GM19468 (cell line): Measurements from ENCODE around the gene LRTM1.

ENCODE experiments used
- ATAC-seq: cut with Tn5 transposase; IDR thresholded peaks from one replicate; pipeline ENCODE4 v1.9.1; 2021; ENCODE audit warnings: mild to moderate bottlenecking, moderate library complexity, moderate number of reproducible peaks; ENCODE audit not compliant: unreplicated experiment; ENCODE audit errors: extremely low read depth

The LRTM1 gene

DNA sequence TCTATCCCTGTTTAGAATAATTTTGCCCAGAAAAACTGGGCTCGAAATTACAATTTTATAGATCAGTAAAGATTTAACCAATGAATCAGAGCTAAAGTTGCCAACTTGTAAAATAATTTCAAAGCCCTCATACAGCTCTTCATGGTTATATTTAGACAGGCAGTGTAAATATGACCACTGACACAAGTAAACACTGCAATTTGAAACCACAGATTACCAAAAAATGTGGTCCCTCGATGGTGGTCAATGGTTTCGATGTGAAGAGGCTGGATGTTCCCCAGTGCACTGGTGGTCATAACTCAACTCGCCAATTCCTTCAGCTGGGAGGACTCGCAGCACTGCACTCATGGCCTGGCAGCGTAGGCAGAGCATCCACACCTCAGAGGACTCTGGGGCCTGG, 28.6 kb downstream of the LRTM1 start:
- no peak for ATAC-seq

DNA sequence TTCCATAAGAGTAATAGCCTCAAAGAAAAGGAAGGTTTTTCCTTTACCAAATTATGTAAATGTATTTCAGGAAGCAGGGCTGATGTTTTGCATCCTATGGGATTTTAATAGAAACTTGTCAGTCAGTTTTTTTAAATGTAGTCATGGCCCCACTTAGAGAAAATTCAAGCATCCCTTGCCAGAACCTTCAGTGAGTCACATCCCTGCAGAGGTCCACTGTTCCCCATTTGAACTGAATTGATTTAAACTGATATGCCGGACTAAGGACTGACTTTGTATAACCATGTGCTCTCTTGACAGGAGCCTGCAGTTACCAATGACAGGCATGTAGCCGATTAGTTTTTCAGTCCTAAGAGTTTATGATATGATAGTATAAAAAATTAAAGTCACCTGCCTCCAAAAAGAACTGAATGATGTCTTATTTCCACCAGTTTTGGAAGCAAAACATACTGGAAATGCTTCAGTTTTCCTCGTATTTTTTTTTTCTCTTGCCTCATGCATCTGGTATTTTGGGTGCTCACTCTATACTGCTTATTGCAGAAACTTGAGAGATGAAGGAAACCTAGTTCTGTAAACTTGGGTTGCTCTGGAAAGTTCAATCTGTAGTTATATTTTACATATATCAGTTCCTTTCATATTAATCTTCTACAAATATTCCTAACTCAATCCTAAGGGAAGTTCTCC, 30.7 kb downstream of the LRTM1 start:
- ATAC-seq, result no peak

DNA sequence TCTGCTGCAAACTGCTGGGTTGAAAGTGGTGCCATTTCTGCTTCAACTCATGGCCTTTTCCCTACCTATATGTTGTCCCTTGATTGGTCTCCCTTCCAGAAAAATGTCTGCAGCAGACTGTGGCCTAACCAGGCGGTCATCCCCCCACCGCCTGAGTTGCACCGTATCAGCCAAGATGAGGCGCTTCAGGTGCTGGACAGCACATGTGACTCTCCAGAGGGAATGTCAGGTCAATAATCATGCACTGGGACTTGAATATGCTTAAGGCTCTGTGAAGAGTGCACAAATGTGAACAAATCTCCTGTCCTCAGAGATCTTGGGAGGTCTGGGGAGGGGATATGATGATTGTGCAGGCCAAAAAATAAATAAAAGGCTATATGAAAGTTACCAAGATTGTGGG, 32.2 kb downstream of the LRTM1 start:
- no peak for ATAC-seq

GRCh38 chr3:54892168-54892567, 35.7 kb downstream of the LRTM1 start:
- no peak for ATAC-seq

GRCh38 chr3:54891540-54891897, 36.3 kb downstream of the LRTM1 start:
- ATAC-seq, result no peak

- ATAC-seq, result no peak
Observed at GRCh38 chr3:54889731-54890130, 38.1 kb downstream of the LRTM1 start.

DNA sequence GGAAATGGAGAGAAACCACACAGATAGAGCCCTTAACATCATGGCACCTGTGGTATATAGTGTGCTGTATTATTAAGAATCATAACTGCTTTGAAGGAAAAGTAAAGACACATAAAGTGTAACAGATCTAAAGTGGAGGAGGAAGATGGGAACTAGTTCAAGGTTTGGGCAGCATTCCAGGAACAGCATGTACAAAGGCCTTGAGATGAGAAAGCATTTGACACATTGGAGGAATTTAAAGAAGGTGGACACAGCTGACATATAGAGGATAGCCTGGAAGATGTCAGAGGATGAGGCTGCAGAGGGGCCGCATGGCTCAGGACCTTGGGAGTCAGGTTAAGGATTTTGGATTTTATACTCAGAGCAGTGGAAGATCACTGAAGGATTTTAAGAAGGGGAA, 39.0 kb downstream of the LRTM1 start:
- ATAC-seq, result no peak

- ATAC-seq, result no peak
Observed at GRCh38 chr3:54888162-54888561, 39.7 kb downstream of the LRTM1 start.

DNA sequence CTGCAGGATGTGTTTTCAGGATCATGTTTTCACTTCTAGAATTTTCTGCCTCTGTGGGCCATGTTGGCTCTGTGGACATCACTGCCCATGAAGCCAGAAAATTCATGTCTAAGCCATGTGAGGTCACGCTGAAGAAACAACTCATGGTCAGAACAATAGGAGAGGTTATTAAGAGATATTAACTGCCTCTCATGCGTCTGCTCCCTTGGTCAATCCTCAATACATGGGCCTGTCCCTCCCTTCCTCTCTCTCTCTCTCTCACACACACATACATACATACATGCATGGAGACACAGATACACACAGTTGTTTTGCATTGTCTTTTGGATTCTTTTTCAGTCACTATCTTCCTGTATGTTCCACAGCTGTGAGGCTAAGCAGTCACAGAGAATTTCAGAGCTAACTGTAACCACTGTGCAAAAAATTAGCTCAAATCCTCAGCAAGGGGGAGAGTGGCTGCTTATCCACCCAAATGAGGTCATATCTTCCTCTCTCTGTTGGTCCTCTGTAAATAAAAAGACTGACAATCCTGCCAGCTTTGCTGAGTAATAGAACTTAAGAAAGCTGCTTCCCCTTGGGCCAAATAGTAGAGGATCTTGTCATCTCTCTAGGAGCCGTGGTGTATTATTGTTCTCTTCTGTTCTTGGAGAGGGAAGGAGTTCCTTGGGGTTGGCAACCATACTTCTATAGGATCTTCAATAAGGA, 45.6 kb downstream of the LRTM1 start:
- ATAC-seq, result no peak

GRCh38 chr3:54878145-54878544, 49.7 kb downstream of the LRTM1 start:
- ATAC-seq, result no peak

DNA sequence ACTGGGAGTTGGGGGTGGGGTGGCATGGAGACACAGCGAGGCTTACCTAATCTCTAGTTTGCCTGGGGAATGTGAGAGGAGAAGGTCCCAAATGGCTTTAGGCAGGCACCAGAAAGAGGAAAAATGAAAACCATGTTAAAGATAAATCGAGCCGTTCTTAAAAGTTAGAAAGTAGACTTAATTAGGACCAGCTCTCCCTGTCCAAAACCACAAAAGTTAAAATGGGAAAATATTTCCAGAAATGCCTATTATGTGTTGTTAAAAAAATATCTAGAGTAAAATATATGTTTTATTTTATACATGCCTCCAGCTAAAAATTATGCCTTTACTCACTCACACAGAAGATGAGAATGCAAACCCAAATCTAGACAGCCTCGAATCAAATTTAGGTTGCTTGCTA, 50.1 kb downstream of the LRTM1 start:
- ATAC-seq, result no peak

DNA sequence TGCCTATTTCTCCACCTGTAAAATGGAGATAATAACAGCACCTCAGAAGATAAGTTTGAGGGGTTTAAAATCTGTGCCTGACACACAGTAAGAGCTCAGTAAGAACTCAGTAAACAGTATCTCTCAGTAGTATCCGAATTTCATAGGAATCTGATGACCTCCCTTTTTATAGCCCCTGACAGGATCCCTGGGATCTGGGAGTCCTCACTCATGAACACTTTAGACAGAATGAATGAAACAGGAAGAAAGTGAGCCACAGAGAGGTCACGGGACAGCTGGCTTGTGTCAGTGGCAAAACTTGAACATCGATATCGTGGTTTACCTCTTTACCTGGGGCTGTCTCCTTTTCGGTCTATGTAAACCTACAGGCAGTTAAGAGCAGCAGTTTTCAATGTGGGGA, 51.2 kb downstream of the LRTM1 start:
- no peak for ATAC-seq

GRCh38 chr3:54875596-54876268, 52.1 kb downstream of the LRTM1 start:
- no peak for ATAC-seq

- ATAC-seq, result no peak
Observed at GRCh38 chr3:54874816-54875556, 52.9 kb downstream of the LRTM1 start.

GRCh38 chr3:54873059-54874010, 54.5 kb downstream of the LRTM1 start:
- ATAC-seq, result no peak

GRCh38 chr3:54871867-54872266, 56.0 kb downstream of the LRTM1 start:
- ATAC-seq, result no peak

DNA sequence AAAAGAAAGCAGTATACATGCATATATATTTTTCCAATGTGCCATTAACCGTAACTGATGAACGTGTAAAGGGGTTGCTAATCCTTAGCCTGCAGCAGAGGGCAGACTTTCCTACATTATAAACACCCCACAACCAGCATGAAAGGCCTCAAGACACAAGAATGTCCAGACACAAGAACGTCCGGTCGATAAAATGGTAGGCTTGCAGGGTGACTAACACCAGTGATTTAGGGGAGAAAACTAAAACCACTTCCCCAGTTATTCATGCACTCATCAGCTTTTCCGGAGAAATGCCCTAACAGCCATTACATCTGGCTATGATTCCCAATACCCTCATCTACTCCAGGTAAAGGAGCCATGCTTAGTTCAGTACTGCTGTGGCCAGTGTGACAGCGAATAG, 57.4 kb downstream of the LRTM1 start:
- ATAC-seq, result no peak
